GM18499 (cell line): Measurements from ENCODE around the gene ADSL.

ENCODE experiments used
- ATAC-seq: cut with Tn5 transposase; IDR thresholded peaks from one replicate; pipeline ENCODE4 v1.9.1; 2021; ENCODE audit warnings: moderate number of reproducible peaks; ENCODE audit not compliant: insufficient read depth, unreplicated experiment

Gene ADSL

GRCh38 chr22:40403141-40403540 is 56.8 kb downstream of the ADSL start:
- no peak for ATAC-seq

GRCh38 chr22:40403651-40404050 is 57.4 kb downstream of the ADSL start:
- no peak for ATAC-seq

- no peak for ATAC-seq
These were observed 58.2 kb downstream of the ADSL start for GRCh38 chr22:40404251-40405177.

- ATAC-seq = no peak
These were observed 59.1 kb downstream of the ADSL start for GRCh38 chr22:40405178-40406062.

GRCh38 chr22:40406063-40406890 is 60.0 kb downstream of the ADSL start:
- ATAC-seq = no peak

- ATAC-seq = no peak
These were observed 60.9 kb downstream of the ADSL start for GRCh38 chr22:40407021-40407761.

- no peak for ATAC-seq
These were observed 61.8 kb downstream of the ADSL start for GRCh38 chr22:40407831-40408717.

- no peak for ATAC-seq
These were observed 62.7 kb downstream of the ADSL start for GRCh38 chr22:40408718-40409612.

- ATAC-seq = no peak
These were observed 63.4 kb downstream of the ADSL start for GRCh38 chr22:40409613-40410113.

- ATAC-seq = no peak
These were observed 64.0 kb downstream of the ADSL start for GRCh38 chr22:40410272-40410671.

GRCh38 chr22:40410731-40411505 is 64.6 kb downstream of the ADSL start:
- ATAC-seq = no peak

- no peak for ATAC-seq
These were observed 65.2 kb downstream of the ADSL start for GRCh38 chr22:40411506-40411861.

GRCh38 chr22:40412441-40412840 is 66.1 kb downstream of the ADSL start:
- ATAC-seq = no peak

GRCh38 chr22:40413873-40414272 is 67.6 kb downstream of the ADSL start:
- no peak for ATAC-seq

GRCh38 chr22:40414311-40414710 is 68.0 kb downstream of the ADSL start:
- no peak for ATAC-seq

- ATAC-seq = no peak
These were observed 68.7 kb downstream of the ADSL start for GRCh38 chr22:40414838-40415505.
